Loucy (cell line): Measurements from ENCODE around the gene UNC93A.
"Not testable (repeated sequence)": the region's sequence is repeated elsewhere in the genome, so short reads cannot be mapped to it uniquely, and the experiment has no call there.

Experiments used
- H2AFZ ChIP-seq: fragments of 200-600 bp; sonication (generic); 2 replicates; pipeline ENCODE4 v1.6.0; 2016; ENCODE audit warnings: antibody characterized with exemption, mild to moderate bottlenecking, low read length, moderate library complexity
- H3F3A ChIP-seq: fragments of 200-600 bp; 2 replicates; pipeline ENCODE4 v1.6.0; 2016; ENCODE audit warnings: antibody characterized with exemption, low read depth, mild to moderate bottlenecking
- H3K27me3 ChIP-seq: fragments of 200-600 bp; sonication (generic); 2 replicates; pipeline ENCODE4 v1.6.1; 2014; ENCODE audit warnings: low read length, mild to moderate bottlenecking; ENCODE audit not compliant: insufficient read depth, poor library complexity, severe bottlenecking
- H3K36me3 ChIP-seq: fragments of 200-600 bp; sonication (generic); 2 replicates; pipeline ENCODE4 v1.6.1; 2016; ENCODE audit warnings: low read length; ENCODE audit not compliant: insufficient read depth
- H3K4me1 ChIP-seq: fragments of 200-600 bp; sonication (generic); 2 replicates; pipeline ENCODE4 v1.5.1; 2014; ENCODE audit warnings: low read length, mild to moderate bottlenecking; ENCODE audit not compliant: insufficient read depth, poor library complexity, severe bottlenecking
- H3K4me2 ChIP-seq: fragments of 200-600 bp; sonication (generic); 2 replicates; pipeline ENCODE4 v1.6.0; 2014; ENCODE audit warnings: antibody characterized with exemption, low read length, low read depth, mild to moderate bottlenecking; ENCODE audit not compliant: poor library complexity, severe bottlenecking
- H3K4me3 ChIP-seq: fragments of 200-600 bp; sonication (generic); 2 replicates; pipeline ENCODE4 v1.5.1; 2014; ENCODE audit warnings: low read length, mild to moderate bottlenecking, mixed read lengths; ENCODE audit not compliant: poor library complexity, severe bottlenecking
- H3K79me2 ChIP-seq: fragments of 200-600 bp; sonication (generic); 2 replicates; pipeline ENCODE4 v1.6.1; 2014; ENCODE audit warnings: low read length; ENCODE audit not compliant: insufficient read depth
- H3K9ac ChIP-seq: fragments of 200-600 bp; sonication (generic); 2 replicates; pipeline ENCODE4 v1.6.0; 2014; ENCODE audit warnings: mild to moderate bottlenecking, low read depth, low read length, moderate library complexity; ENCODE audit not compliant: poor library complexity, severe bottlenecking
- H3K9me2 ChIP-seq: fragments of 200-600 bp; sonication (generic); replicated peaks from 2 replicates; pipeline ENCODE4 v1.6.1; 2016; ENCODE audit warnings: low read depth, low read length, mixed read lengths
- H3K9me3 ChIP-seq: fragments of 200-600 bp; sonication (generic); 2 replicates; pipeline ENCODE4 v1.6.1; 2014; ENCODE audit warnings: mild to moderate bottlenecking, antibody characterized with exemption, low read length, low read depth; ENCODE audit not compliant: insufficient read depth
- H4K20me1 ChIP-seq: fragments of 200-600 bp; sonication (generic); 2 replicates; pipeline ENCODE4 v1.6.0; 2014; ENCODE audit warnings: antibody characterized with exemption, low read length, mild to moderate bottlenecking; ENCODE audit not compliant: insufficient read depth, poor library complexity, severe bottlenecking
- EZH2phosphoT487 ChIP-seq: fragments of 200-600 bp; IDR thresholded peaks from 2 replicates; pipeline ENCODE4 v1.6.1; 2018; ENCODE audit warnings: antibody characterized with exemption, mild to moderate bottlenecking, moderate library complexity, borderline replicate concordance
- TF ChIP-seq, protein P1 (sequence below): fragments of 200-600 bp; sonication (generic); conservative IDR thresholded peaks from 2 replicates; pipeline ENCODE4 v1.5.1; 2014; ENCODE audit warnings: mild to moderate bottlenecking, antibody characterized with exemption, low read length

The UNC93A gene

DNA sequence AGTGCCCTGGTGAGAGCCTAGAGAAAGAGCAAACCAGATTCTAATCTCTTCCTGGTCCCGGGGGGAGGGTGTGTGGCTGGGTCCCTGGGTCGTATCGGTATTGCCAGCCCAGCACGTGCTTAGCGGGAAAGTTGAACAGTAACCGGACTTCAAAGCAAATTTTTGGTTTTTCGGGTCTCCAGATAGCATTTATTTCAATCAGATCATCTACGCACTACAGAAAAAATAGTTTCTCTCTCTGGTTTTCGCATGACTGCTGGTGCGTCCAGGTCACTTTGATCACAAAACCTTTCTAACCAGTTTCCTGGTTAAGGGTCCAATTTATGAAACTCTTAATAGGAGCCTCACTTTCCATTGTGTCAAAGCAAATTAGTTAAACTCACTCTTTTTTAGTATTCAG, 27.7 kb downstream of the UNC93A start:
- H3K79me2 ChIP-seq, H3F3A ChIP-seq, H3K9me3 ChIP-seq, H2AFZ ChIP-seq, H3K27me3 ChIP-seq, H3K4me3 ChIP-seq, H3K9me2 ChIP-seq, H3K4me2 ChIP-seq, H3K9ac ChIP-seq, H3K4me1 ChIP-seq, H3K36me3 ChIP-seq, H4K20me1 ChIP-seq: not testable (repeated sequence)

- H3K4me1 ChIP-seq, H3K4me2 ChIP-seq, H4K20me1 ChIP-seq, H3K4me3 ChIP-seq, H3K79me2 ChIP-seq, H3K9me2 ChIP-seq, H3K27me3 ChIP-seq, H3K9me3 ChIP-seq, H3K36me3 ChIP-seq, H3K9ac ChIP-seq, H3F3A ChIP-seq, H2AFZ ChIP-seq: not testable (repeated sequence)
These were observed 29.0 kb downstream of the UNC93A start for GRCh38 chr6:167319856-167320753.

- H3K9me3 ChIP-seq, H3K27me3 ChIP-seq, H3K4me2 ChIP-seq, H3F3A ChIP-seq, H3K4me1 ChIP-seq, H3K9me2 ChIP-seq, H4K20me1 ChIP-seq, H3K36me3 ChIP-seq, H3K79me2 ChIP-seq, H3K4me3 ChIP-seq, H3K9ac ChIP-seq, H2AFZ ChIP-seq: not testable (repeated sequence)
These were observed 29.6 kb downstream of the UNC93A start for GRCh38 chr6:167320754-167321056.

DNA sequence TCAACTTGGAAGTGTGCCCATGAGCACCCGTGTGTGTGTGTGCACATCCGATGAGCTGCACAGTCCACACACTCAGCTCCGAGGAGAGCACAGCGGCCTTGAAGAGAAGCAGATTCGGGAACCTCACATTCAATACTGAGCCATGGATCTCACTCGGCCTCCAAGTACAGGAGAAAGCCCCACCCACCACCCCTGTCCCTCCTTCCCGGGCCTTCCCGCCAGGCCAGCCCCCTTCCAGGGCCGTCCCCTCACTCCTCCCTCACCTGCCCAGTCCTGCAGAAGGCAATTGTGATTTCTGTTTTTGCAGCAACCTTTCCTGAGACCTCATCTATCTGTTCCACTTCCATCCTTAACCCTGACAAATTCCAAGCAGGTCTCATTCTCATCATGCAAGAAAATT, 30.1 kb downstream of the UNC93A start:
- H4K20me1 ChIP-seq, H3K4me1 ChIP-seq, H3K4me3 ChIP-seq, H3K9me3 ChIP-seq, H2AFZ ChIP-seq, H3K9ac ChIP-seq, H3K4me2 ChIP-seq, H3K9me2 ChIP-seq, H3K27me3 ChIP-seq, H3F3A ChIP-seq, H3K36me3 ChIP-seq, H3K79me2 ChIP-seq: not testable (repeated sequence)

DNA sequence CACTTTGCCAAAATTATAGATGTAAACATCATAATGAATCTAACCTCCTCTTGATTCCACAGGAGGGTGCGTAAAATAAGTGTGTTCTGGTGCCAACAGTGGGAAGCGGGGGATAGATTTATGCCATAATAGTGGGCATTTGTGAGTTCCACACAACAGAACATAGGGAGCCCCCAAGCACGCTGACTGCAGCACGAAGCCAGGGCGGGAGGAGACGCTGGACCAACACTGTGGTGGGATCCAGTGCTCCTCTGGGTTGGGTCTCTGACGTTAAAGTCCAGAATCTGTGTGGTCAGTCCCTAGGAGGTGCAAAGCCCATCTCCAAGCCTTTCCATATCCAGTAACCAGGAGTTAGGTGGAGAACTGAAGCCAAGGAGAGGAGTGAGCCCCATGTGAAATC, 32.0 kb downstream of the UNC93A start:
- H3K4me1 ChIP-seq = no peaks in the 10 kb centered on the region

More for the DNA sequence above, 32.0 kb downstream of the UNC93A start:
- Histone ChIP-seq H3K36me3 (no peaks in the 10 kb centered on the region), H3K4me3 (no peak overlapping the region), H3K9me2 (no peaks in the 10 kb centered on the region), H3K79me2 (no peaks in the 10 kb centered on the region), H4K20me1 (no peaks in the 10 kb centered on the region), H3K9me3 (peaks cover 4% of the 10 kb centered on the region; the same call in 1 of the 2 replicates), H3K4me2 (no peak overlapping the region), H3K27me3 (no peaks in the 10 kb centered on the region), H2AFZ (no peak overlapping the region), H3F3A (no peaks in the 10 kb centered on the region), H3K9ac (no peak overlapping the region)
- TF ChIP-seq, protein P1, sequence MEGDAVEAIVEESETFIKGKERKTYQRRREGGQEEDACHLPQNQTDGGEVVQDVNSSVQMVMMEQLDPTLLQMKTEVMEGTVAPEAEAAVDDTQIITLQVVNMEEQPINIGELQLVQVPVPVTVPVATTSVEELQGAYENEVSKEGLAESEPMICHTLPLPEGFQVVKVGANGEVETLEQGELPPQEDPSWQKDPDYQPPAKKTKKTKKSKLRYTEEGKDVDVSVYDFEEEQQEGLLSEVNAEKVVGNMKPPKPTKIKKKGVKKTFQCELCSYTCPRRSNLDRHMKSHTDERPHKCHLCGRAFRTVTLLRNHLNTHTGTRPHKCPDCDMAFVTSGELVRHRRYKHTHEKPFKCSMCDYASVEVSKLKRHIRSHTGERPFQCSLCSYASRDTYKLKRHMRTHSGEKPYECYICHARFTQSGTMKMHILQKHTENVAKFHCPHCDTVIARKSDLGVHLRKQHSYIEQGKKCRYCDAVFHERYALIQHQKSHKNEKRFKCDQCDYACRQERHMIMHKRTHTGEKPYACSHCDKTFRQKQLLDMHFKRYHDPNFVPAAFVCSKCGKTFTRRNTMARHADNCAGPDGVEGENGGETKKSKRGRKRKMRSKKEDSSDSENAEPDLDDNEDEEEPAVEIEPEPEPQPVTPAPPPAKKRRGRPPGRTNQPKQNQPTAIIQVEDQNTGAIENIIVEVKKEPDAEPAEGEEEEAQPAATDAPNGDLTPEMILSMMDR = no peak
- TF ChIP-seq EZH2phosphoT487 = no peak
